H1 (cell line): ENCODE data around the gene SLC48A1. TPM values are rescaled to one million over a fixed set of nuclear protein-coding genes. Genes with fewer than 3 reads are reported as not detected.

ENCODE experiments used
- CTCF ChIA-PET: fragments of 300-600 bp; sonication (Branson Sonifier 250); formaldehyde crosslinking; loops from one replicate; lab custom pipeline; 2021; ENCODE audit not compliant: partially characterized antibody; lab: Charles Lee
- POLR2A ChIA-PET: fragments of 300-600 bp; sonication (Branson Sonifier 250); formaldehyde crosslinking; loops from one replicate; lab custom pipeline; 2021; ENCODE audit warnings: inconsistent platforms; ENCODE audit not compliant: partially characterized antibody; lab: Charles Lee
- DNase-seq, 2 experiments: peaks; one replicate each; pipeline versions ENCODE4 v3.0.0 to v3.0.0-alpha.2; 2010 to 2022; ENCODE audit warnings: low spot score in 2 of 2, low read depth in 1 of 2, mixed read lengths in 1 of 2
- FAIRE-seq: peaks from 2 replicates; lab custom pipeline; 2011; peaks lifted over from hg19 to GRCh38; lab: Jason Lieb, UNC
- H2AFZ ChIP-seq: 2 replicates; pipeline ENCODE4 v1.8.1; 2012; ENCODE audit warnings: low read length, inconsistent platforms
- H2AK5ac ChIP-seq: 2 replicates; pipeline ENCODE4 v1.6.1; 2013; ENCODE audit warnings: low read depth, low read length
- H2BK120ac ChIP-seq: replicated peaks from 2 replicates; pipeline ENCODE3; 2013; ENCODE audit warnings: low read depth, low read length, inconsistent platforms
- H2BK12ac ChIP-seq: 2 replicates; pipeline ENCODE4 v1.6.1; 2013; ENCODE audit warnings: low read depth, low read length
- H2BK15ac ChIP-seq: 2 replicates; pipeline ENCODE4 v1.6.1; 2013; ENCODE audit warnings: low read length
- H2BK20ac ChIP-seq: 2 replicates; pipeline ENCODE4 v1.6.1; 2013; ENCODE audit warnings: low read length
- H2BK5ac ChIP-seq: 2 replicates; pipeline ENCODE4 v1.6.1; 2013; ENCODE audit warnings: low read depth, low read length
- H3K14ac ChIP-seq: 2 replicates; pipeline ENCODE4 v1.6.1; 2013; ENCODE audit warnings: inconsistent platforms; ENCODE audit not compliant: insufficient read length
- H3K18ac ChIP-seq: 2 replicates; pipeline ENCODE4 v1.6.1; 2013; ENCODE audit warnings: low read length; ENCODE audit errors: extremely low read depth
- H3K23ac ChIP-seq: 2 replicates; pipeline ENCODE4 v1.6.1; 2013; ENCODE audit warnings: inconsistent platforms; ENCODE audit not compliant: insufficient read length
- H3K23me2 ChIP-seq: 2 replicates; pipeline ENCODE4 v1.6.1; 2013; ENCODE audit warnings: low read depth, low read length
- H3K27ac ChIP-seq: 2 replicates; pipeline ENCODE4 v1.6.1; 2011; ENCODE audit warnings: low read depth, low read length, inconsistent platforms
- H3K27me3 ChIP-seq, 4 experiments: replicated peaks in 1 of 4; 1 replicate in 1 of 4; 2 replicates in 3 of 4; pipeline versions ENCODE4 v1.6.1 to v1.8.1; 2011 to 2013; ENCODE audit warnings: low read length in 3 of 4, mild to moderate bottlenecking in 3 of 4, inconsistent platforms in 2 of 4, mixed read lengths in 2 of 4, moderate library complexity in 1 of 4; ENCODE audit not compliant: control insufficient read depth in 3 of 4, insufficient read depth in 3 of 4; ENCODE audit errors: extremely low read depth in 1 of 4
- H3K36me3 ChIP-seq, 4 experiments: 2 replicates each; pipeline versions ENCODE4 v1.6.1 to v1.8.1; 2011 to 2013; ENCODE audit warnings: mild to moderate bottlenecking in 4 of 4, low read length in 3 of 4, moderate library complexity in 2 of 4, control low read depth in 1 of 4, inconsistent platforms in 1 of 4; ENCODE audit not compliant: insufficient read depth in 4 of 4, control insufficient read depth in 2 of 4
- H3K4ac ChIP-seq: replicated peaks from 2 replicates; pipeline ENCODE3; 2013; ENCODE audit warnings: low read length, low read depth, mixed read lengths, inconsistent platforms; ENCODE audit not compliant: insufficient read length
- H3K4me1 ChIP-seq, 4 experiments: replicated peaks in 1 of 4; 1 replicate in 1 of 4; 2 replicates in 3 of 4; pipeline versions ENCODE4 v1.6.1 to v1.8.1; 2011 to 2013; ENCODE audit warnings: low read length in 3 of 4, inconsistent platforms in 2 of 4, mixed read lengths in 1 of 4; ENCODE audit not compliant: insufficient read depth in 4 of 4, control insufficient read depth in 3 of 4
- H3K4me2 ChIP-seq, 2 experiments: 2 replicates each; pipeline versions ENCODE4 v1.6.1 to v1.8.1; 2011 to 2013; ENCODE audit warnings: low read depth in 2 of 2, low read length in 2 of 2, control low read depth in 1 of 2, inconsistent platforms in 1 of 2, mild to moderate bottlenecking in 1 of 2; ENCODE audit not compliant: insufficient read depth in 1 of 2
- H3K4me3 ChIP-seq, 4 experiments: fragments of 200-600, 300-600 bp in 1 of 4; sonication (generic), shearing (Covaris generic), sonication (Bioruptor Twin) in 1 of 4; 2 replicates each; pipeline versions ENCODE4 v1.5.1 to v1.8.1; 2011 to 2016; ENCODE audit warnings: low read length in 4 of 4, low read depth in 3 of 4, control low read depth in 2 of 4, inconsistent platforms in 2 of 4, mild to moderate bottlenecking in 2 of 4, mixed read lengths in 1 of 4, moderate library complexity in 1 of 4; ENCODE audit not compliant: insufficient read depth in 2 of 4; ENCODE audit errors: extremely low read depth in 1 of 4
- H3K56ac ChIP-seq: replicated peaks from 2 replicates; pipeline ENCODE3; 2013; ENCODE audit warnings: low read depth, mild to moderate bottlenecking, mixed read lengths, low read length, inconsistent platforms; ENCODE audit not compliant: insufficient read length
- H3K79me1 ChIP-seq: 2 replicates; pipeline ENCODE4 v1.6.1; 2013; ENCODE audit warnings: low read depth, low read length, control low read depth
- H3K79me2 ChIP-seq, 2 experiments: 2 replicates each; pipeline versions ENCODE4 v1.6.1 to v1.8.1; 2012 to 2013; ENCODE audit warnings: low read length in 2 of 2, mild to moderate bottlenecking in 2 of 2, inconsistent platforms in 1 of 2; ENCODE audit not compliant: insufficient read depth in 2 of 2, control insufficient read depth in 1 of 2
- H3K9ac ChIP-seq, 4 experiments: replicated peaks in 1 of 4; 1 replicate in 1 of 4; 2 replicates in 3 of 4; pipeline versions ENCODE4 v1.6.1 to v1.8.1; 2011 to 2013; ENCODE audit warnings: low read depth in 3 of 4, low read length in 3 of 4, control low read depth in 2 of 4, mild to moderate bottlenecking in 2 of 4, moderate library complexity in 2 of 4, inconsistent platforms in 1 of 4; ENCODE audit errors: extremely low read depth in 1 of 4
- H3K9me3 ChIP-seq, 2 experiments: 2 replicates each; pipeline versions ENCODE4 v1.6.1 to v1.8.1; 2012 to 2013; ENCODE audit warnings: mild to moderate bottlenecking in 2 of 2, moderate library complexity in 2 of 2, control low read depth in 1 of 2, inconsistent platforms in 1 of 2, low read depth in 1 of 2, low read length in 1 of 2, mixed read lengths in 1 of 2; ENCODE audit not compliant: insufficient read depth in 2 of 2
- H4K20me1 ChIP-seq, 2 experiments: replicated peaks in 1 of 2; 2 replicates each; pipeline versions ENCODE3 to v1.8.1; 2011 to 2013; ENCODE audit warnings: inconsistent platforms in 2 of 2, low read length in 2 of 2, mild to moderate bottlenecking in 1 of 2; ENCODE audit not compliant: insufficient read depth in 2 of 2, control insufficient read depth in 1 of 2
- H4K5ac ChIP-seq: 2 replicates; pipeline ENCODE4 v1.6.1; 2013; ENCODE audit warnings: low read length, low read depth, mixed read lengths, inconsistent platforms; ENCODE audit not compliant: insufficient read length
- H4K8ac ChIP-seq: 2 replicates; pipeline ENCODE4 v1.8.0; 2013; ENCODE audit warnings: mild to moderate bottlenecking, moderate library complexity, low read length, inconsistent platforms; ENCODE audit not compliant: insufficient read depth; ENCODE audit errors: extremely low read depth
- H4K91ac ChIP-seq: replicated peaks from 2 replicates; pipeline ENCODE3; 2013; ENCODE audit warnings: low read length, mixed read lengths, inconsistent platforms; ENCODE audit not compliant: insufficient read length
- ASH2L ChIP-seq: fragments of 200-600, 300-600 bp; sonication (generic); IDR thresholded peaks from one replicate; pipeline ENCODE4 v1.7.1; 2017; ENCODE audit warnings: low read length
- ATF3 ChIP-seq: IDR thresholded peaks from 2 replicates; pipeline ENCODE4 v1.6.1; 2011; ENCODE audit warnings: low read depth, mild to moderate bottlenecking, low read length; ENCODE audit not compliant: insufficient read depth
- BCL11A ChIP-seq, 2 experiments: IDR thresholded peaks; one replicate each; pipeline ENCODE4 v1.6.1; 2011; ENCODE audit warnings: low read depth in 2 of 2, low read length in 2 of 2, mild to moderate bottlenecking in 2 of 2
- CHD1 ChIP-seq: IDR thresholded peaks from 2 replicates; pipeline ENCODE4 v1.6.1; 2012; ENCODE audit warnings: low read depth, low read length, improper control_type of control experiment
- GABPA ChIP-seq: IDR thresholded peaks from 2 replicates; pipeline ENCODE4 v1.6.1; 2011; ENCODE audit warnings: mild to moderate bottlenecking, low read length, moderate library complexity, borderline replicate concordance; ENCODE audit not compliant: insufficient read depth
- GTF2F1 ChIP-seq: IDR thresholded peaks from 2 replicates; pipeline ENCODE4 v1.6.1; 2012; ENCODE audit warnings: low read depth, low read length, improper control_type of control experiment, borderline replicate concordance
- HDAC6 ChIP-seq: IDR thresholded peaks from one replicate; pipeline ENCODE4 v1.7.1; 2012; ENCODE audit warnings: low read depth, mild to moderate bottlenecking, inconsistent platforms, low read length, moderate library complexity
- JUN ChIP-seq: IDR thresholded peaks from 2 replicates; pipeline ENCODE4 v1.6.1; 2011; ENCODE audit warnings: low read depth, mild to moderate bottlenecking, improper control_type of control experiment, low read length
- POLR2AphosphoS5 ChIP-seq: IDR thresholded peaks from 2 replicates; pipeline ENCODE4 v1.6.1; 2011; ENCODE audit warnings: low read depth, low read length
- RBBP5 ChIP-seq: IDR thresholded peaks from 2 replicates; pipeline ENCODE4 v1.7.1; 2012; ENCODE audit warnings: low read depth, mild to moderate bottlenecking, inconsistent platforms, low read length, moderate library complexity, borderline replicate concordance
- RNF2 ChIP-seq: fragments of 200-900, 300-1000 bp; sonication (generic); IDR thresholded peaks from 2 replicates; pipeline ENCODE4 v1.7.1; 2016; ENCODE audit warnings: borderline replicate concordance, low read depth, mild to moderate bottlenecking, antibody characterized with exemption, low read length; ENCODE audit not compliant: poor library complexity, severe bottlenecking; ENCODE audit errors: missing control alignments
- RXRA ChIP-seq: IDR thresholded peaks from 2 replicates; pipeline ENCODE4 v1.6.1; 2011; ENCODE audit warnings: low read depth, mild to moderate bottlenecking, low read length, moderate library complexity; ENCODE audit not compliant: insufficient read depth
- TAF1 ChIP-seq: IDR thresholded peaks from 2 replicates; pipeline ENCODE4 v1.6.1; 2011; ENCODE audit warnings: mild to moderate bottlenecking, low read depth, low read length
- WGBS, 2 experiments: shearing (Covaris generic) in 1 of 2; methylation state at CpG; one replicate each; pipeline versions ENCODE4 v1.1.6 to v1.1.7; 2013 to 2015; ENCODE audit warnings: low lambda C conversion rate in 2 of 2, mixed read lengths in 2 of 2, inconsistent platforms in 1 of 2, low coverage in 1 of 2, missing lambda C conversion rate in 1 of 2; ENCODE audit not compliant: insufficient replicate concordance in 2 of 2, insufficient coverage in 1 of 2, insufficient read length in 1 of 2; ENCODE audit errors: extremely low coverage in 1 of 2, missing lambda C conversion rate in 1 of 2; 5-methylcytosine and 5-hydroxymethylcytosine counted together
- polyA plus RNA-seq, 7 experiments: library from polyadenylated mRNA; depleted of rRNA in 3 of 7; stranded (reverse) in 5 of 7; unstranded in 2 of 7; fragments of >200 nt in 5 of 7; fragments of 200-250 nt in 2 of 7; gene quantifications; 1 replicate in 5 of 7; 2 replicates in 1 of 7; 4 replicates in 1 of 7; pipeline versions ENCODE4 v1.2.1 to v1.2.3, GENCODE V29; 2011 to 2013; ENCODE audit warnings: missing spikeins in 2 of 7, mixed read lengths in 2 of 7
- total RNA-seq: library from RNA; stranded (reverse); fragmentation: NEBNext Ultra II Directional; extraction: Animal tissue kit (Norgen Biotek cat#: 25700); gene quantifications from 2 replicates; pipeline ENCODE4 v1.2.1, GENCODE V29; 2021

The SLC48A1 gene
- total and polyA plus RNA-seq, 2 of the 8 experiments (the other 6 are each of a cell fraction or from before 2014, with no cell fraction given): 9.5 to 14.1 TPM

- Histone ChIP-seq H3K4me1 (peaks cover 0 to 32% (median 24%) of the 10 kb centered on the region in 4 experiments; a peak in 6 of 7 replicates), H4K91ac (no peak overlapping the region), H2BK120ac (no peak overlapping the region), H3K4me3 (no peak overlapping the region), H3K27me3 (no peaks in the 10 kb centered on the region; a peak in 2 of 7 replicates), H2BK12ac (no peak overlapping the region), H2BK15ac (no peak overlapping the region; the same call in 1 of the 2 replicates), H3K4ac (no peak overlapping the region), H4K5ac (no peak overlapping the region), H3K27ac (no peak overlapping the region), H3K79me1 (peaks cover 4% of the 10 kb centered on the region), H2AK5ac (no peak overlapping the region), H3K23ac (no peak overlapping the region), H3K18ac (peak overlapping the region; percentile 7; the same call in 1 of the 2 replicates), H3K14ac (no peak overlapping the region), H3K36me3 (no peaks in the 10 kb centered on the region), H4K20me1 (peaks cover 2 to 6% of the 10 kb centered on the region in 2 experiments), H3K4me2 (no peak overlapping the region), H2BK5ac (no peak overlapping the region), H3K9ac (no peak overlapping the region), H3K79me2 (peaks cover 0 to 21% of the 10 kb centered on the region in 2 experiments; a peak in 2 of 4 replicates), H2AFZ (no peak overlapping the region), H3K23me2 (peaks cover 9% of the 10 kb centered on the region), H3K9me3 (no peaks in the 10 kb centered on the region), H4K8ac (no peak overlapping the region; the same call in 1 of the 2 replicates), H2BK20ac (no peak overlapping the region; the same call in 1 of the 2 replicates), H3K56ac (no peak overlapping the region)
- CTCF ChIA-PET: interaction anchor here (1.3 to 58.8 kb wide), 7 partner anchors 9 to 79 kb away, joined by 4 to 2001 read pairs (median 18); no protein-coding TSS in a partner anchor
- no peak for FAIRE-seq
- WGBS, 2 experiments: 50% methylated on average over 2 of the region's 2 CpGs; no CpG with 5 or more reads in 1 of the 2 experiments
- DNase-seq: no peak
- POLR2A ChIA-PET: interaction anchor here (1.7 to 29.3 kb wide), 4 partner anchors 11 to 41 kb away, joined by 6 to 480 read pairs (median 14); no protein-coding TSS in a partner anchor
- TF ChIP-seq TAF1 (no peak), RBBP5 (no peak), RNF2 (no peak), GTF2F1 (no peak), GABPA (no peak), ATF3 (no peak), CHD1 (no peak), JUN (no peak), ASH2L (no peak), HDAC6 (no peak), BCL11A (IDR thresholded peaks at IDR 0.05; ENCODE audit: low read depth in 2 of 2, low read length in 2 of 2) (no peak), POLR2AphosphoS5 (no peak), RXRA (no peak)
These were observed 49.4 kb downstream of the SLC48A1 start for GRCh38 chr12:47822401-47822800.
